ELR (cell line): Measurements from ENCODE around the gene EPN1.
"Not testable (repeated sequence)": the region's sequence is repeated elsewhere in the genome, so short reads cannot be mapped to it uniquely, and the experiment has no call there.

Experiments used
- DNase-seq: peaks from one replicate; pipeline ENCODE4 v3.0.0-alpha.2; 2015; ENCODE audit warnings: low read depth

EPN1 gene

DNA sequence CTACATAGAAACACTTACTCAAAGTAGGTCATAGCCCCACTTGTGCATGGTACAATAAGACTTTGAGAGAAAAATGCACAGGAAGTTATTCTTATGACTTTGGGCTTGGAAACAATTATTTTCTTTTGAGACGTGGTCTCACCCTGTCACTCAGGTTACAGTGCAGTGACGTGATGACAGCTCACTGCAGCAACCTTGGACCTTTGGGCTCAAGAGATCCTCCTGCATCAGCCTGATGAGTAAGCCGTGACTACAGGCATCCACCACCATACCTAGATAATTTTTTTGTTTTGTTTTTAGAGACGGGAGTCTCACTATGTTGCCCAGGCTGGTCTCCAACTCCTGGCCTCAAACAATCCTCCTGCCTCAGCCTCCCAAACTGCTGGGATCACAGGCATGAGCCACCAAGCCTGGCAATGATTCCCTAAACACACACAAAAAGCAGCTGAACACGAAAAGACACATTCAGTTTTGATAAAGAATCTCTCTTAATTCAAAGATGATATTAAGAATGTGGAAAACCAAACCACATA lies 45.3 kb downstream of the EPN1 start:
- DNase-seq, result no peak

DNA sequence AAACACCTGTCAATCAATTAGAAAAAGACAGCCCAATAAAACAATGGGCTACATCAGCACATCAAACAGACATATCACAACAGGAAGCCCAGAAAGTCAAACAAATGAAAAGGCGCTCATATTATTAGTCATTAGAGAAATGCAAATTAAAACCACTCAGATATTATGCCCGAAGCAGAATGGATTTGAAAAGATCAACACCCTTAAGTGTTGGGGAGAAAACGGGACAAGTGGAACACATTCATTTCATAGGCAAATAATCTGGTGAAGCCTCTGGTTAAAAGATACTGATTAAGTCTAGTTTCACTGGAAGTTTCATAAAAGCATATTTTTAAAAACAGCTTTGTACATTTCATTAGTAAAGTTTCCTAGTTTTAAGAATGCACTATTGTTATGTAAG lies 45.8 kb downstream of the EPN1 start:
- no peak for DNase-seq

DNA sequence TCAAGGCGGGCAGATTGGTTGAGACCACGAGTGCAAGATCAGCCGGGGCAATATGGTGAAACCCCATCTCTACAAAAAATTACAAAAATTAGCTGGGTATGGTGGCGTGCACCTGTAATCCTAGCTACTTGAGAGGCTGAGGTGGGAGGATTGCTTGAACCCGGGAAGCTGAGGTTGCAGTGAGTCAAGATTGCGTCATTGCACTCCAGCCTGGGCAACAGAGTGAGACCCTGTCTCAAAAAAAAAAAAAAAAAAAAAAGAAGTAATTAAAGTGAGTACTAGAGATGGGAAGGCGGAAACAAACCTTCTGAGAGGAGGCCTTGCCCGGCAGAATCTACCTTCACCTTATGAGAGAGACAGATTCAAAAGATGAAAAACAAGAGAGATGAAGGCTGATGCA lies 48.5 kb downstream of the EPN1 start:
- DNase-seq, result no peak

DNA sequence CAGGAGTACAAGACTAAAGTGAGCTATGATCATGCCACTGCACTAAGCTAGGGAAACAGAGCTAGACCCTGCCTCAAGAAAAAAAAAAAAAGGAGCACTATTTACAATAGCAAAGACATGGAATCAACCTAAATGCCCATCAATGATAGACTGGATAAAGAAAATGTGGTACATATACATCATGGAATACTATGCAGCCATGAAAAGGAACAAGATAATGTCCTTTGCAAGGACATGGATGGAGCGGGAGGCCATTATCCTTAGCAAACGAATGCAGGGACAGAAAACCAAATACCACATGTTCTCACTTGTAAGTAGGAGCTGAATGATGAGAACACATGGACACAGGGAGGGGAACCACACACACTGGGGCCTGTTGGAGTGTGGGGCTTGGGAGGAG lies 55.4 kb downstream of the EPN1 start:
- not testable (repeated sequence) for DNase-seq

DNA sequence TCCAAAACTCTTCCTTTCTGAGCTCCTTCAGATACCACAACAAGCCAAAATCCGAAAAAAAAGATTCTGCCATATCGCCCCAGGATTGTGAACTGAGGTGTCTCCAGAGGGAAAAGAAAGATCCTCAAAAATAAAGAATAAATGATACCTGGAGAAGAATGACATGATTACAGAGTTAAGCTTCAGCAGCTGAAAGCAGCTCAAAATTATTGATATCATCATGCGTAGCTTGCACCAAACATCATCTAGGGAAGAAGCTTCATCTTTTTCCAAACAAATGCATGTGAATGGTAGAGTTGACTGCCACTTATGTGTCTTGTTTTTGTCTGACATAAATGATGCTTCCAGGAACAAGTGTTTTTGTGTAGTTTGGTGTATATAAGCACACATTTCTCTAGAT lies 63.3 kb downstream of the EPN1 start, which contains the start of gene NLRP9:
Gene NLRP9, minus strand, starts transcription at position 101 of the 400 bp plus-strand sequence. Its CDS starts 28 bp downstream, at position 73.
- no peak for DNase-seq

DNA sequence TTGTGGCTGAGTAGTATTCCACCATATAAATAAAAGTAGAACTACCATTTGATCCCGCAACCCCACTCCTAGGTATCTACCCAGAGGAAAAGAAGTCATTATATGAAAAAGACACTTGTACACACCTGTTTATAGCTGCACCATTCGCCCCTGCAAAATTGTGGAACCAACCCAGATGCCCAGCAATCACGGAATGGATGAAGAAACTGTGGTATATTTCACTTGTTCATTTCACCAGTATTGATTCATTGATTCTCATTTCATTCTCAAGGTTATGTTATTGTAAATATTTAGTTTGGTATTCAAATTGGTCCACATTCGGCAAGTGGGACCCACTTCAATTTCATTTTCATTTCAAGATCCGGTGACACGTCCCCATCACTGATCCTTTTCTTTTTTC lies 75.7 kb downstream of the EPN1 start:
- DNase-seq, result no peak

DNA sequence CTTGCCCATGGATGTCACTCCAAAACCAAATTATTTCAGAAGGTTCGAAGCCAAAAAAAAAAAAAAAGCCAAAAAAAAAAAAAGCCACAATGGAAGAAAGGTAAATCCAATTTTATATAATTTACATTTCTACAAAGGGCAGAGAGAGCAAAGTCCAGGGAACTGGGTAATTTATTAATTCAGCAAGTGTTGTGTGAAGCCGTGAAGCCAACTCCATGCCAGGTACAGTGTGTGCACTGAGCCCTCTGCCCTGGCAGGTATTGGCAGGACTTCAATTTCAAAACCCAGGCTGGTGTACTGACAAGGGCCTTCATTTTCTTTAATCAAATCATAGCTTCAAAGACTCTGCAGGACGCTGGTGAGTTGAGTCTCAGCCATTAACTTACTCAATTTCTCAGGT lies 78.4 kb downstream of the EPN1 start:
- no peak for DNase-seq

DNA sequence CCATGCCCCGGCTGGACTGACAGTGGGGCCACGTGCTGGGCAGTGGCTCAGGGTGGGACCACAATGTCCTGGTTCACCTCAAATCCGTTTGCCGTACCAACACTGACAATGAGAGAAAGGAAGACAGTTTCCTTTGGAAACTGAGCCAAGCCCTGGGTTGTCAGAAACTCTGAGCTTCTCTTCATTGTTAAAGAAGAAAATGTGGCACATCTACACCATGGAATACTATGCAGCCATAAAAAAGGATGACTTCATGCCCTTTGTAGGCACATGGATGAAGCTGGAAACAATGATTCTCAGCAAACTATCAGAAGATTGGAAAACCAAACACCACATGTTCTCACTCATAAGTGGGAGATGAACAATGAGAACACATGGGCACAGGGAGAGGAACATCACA lies 81.8 kb downstream of the EPN1 start:
- DNase-seq, result not testable (repeated sequence)

DNA sequence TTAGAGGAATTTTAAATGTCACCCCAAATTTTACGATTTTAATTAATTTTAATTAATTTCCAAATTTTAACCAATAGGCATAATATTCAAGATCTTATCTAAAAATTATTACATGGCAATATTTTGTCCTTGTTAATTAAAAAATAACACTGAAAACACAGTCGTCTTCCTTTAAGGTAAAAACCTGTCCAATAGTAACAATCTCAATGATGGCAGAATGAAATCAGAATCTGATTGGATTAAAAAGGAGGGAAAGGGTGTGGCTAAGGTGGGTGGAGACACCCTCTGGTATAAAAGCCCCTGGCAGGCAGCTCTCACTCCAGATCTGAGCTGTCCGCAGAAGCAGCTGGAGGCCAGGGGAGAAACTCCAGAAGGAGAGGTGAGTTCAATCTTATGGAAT lies 83.8 kb downstream of the EPN1 start, which contains the start of gene RFPL4A:
Gene RFPL4A, plus strand, starts transcription at position 301 of the 400 bp plus-strand sequence. CDS start 2,704 bp downstream, outside the sequence.
- not testable (repeated sequence) for DNase-seq
